GM18951 (cell line): ENCODE data around the gene JAKMIP3.

Experiments used
- POLR2A ChIP-seq: IDR thresholded peaks from 4 replicates; pipeline ENCODE4 v1.6.1; 2011; ENCODE audit warnings: mild to moderate bottlenecking; ENCODE audit not compliant: insufficient read length, insufficient read depth; ENCODE audit errors: extremely low read depth
- in situ Hi-C: fragments of 300-500 bp; cut with MboI; formaldehyde crosslinking; loops from one replicate; pipeline ENCODE4 v1.12.0; 2022; ENCODE audit warnings: low sequenced_read_pairs, mixed read lengths, inconsistent platforms; ENCODE audit not compliant: unreplicated experiment

Gene JAKMIP3

GRCh38 chr10:132109341-132110110 lies 43.8 kb downstream of the JAKMIP3 start:
- no peak for TF ChIP-seq POLR2A
- in situ Hi-C loops = no loop called here

DNA sequence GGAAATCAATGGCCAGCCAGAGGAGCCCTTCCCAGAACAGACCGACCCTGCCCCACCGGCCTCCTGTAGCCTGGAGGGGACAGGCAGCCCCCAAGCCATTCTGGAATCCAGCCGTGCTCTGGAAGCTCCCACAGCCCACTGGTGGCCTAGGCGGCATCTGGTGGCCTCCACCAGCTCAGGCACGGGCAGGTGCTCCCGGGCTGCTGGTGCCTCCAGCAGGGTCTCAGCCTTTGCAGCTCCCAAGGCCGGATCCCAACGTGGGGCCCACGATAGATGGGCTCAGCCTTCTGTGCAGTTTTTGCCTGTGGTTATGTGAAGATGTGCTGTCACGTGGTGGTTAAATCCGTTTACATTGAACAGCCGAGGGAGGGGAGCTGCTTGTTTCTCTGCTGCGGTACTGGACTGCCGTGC lies 44.4 kb downstream of the JAKMIP3 start:
- in situ Hi-C loops = no loop called here
- TF ChIP-seq POLR2A = no peak

GRCh38 chr10:132110713-132111112 lies 45.0 kb downstream of the JAKMIP3 start:
- in situ Hi-C loops = no loop called here
- no peak for TF ChIP-seq POLR2A

DNA sequence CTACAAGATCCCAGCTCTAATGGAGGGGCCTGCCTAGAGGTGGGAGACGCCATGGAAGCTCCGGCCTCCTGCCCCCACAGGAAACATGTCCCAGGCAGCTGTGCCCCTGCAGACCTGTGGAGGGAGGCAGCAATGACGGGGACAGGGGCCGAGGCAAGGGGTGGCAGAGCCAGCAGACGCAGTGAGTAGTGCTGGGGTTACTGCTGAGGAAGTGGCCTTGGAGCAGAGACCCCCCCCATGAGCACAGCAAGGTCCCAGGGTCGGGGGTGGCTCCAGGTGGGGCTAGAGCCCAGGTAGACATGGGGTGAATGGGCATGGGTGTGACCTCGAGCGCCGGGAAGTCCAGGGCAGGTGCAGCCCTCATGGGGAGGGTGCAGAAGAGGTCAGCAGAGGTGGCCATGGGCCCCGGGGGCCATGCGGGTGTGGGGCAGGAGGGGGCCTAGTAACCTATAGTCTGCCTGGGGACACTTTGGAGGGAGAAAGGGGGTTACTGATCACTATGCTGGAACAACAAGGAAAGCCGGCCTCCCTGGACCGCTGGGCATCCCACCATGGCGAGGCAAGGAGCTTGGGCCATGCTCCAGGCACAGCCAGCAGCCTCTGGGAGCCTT lies 45.5 kb downstream of the JAKMIP3 start:
- no peak for TF ChIP-seq POLR2A
- in situ Hi-C loops = no loop called here

- in situ Hi-C loops = no loop called here
- TF ChIP-seq POLR2A = no peak
Observed at GRCh38 chr10:132111871-132112341, 46.2 kb downstream of the JAKMIP3 start.

- in situ Hi-C loops = no loop called here
- no peak for TF ChIP-seq POLR2A
Observed at GRCh38 chr10:132112611-132113010, 46.9 kb downstream of the JAKMIP3 start.

DNA sequence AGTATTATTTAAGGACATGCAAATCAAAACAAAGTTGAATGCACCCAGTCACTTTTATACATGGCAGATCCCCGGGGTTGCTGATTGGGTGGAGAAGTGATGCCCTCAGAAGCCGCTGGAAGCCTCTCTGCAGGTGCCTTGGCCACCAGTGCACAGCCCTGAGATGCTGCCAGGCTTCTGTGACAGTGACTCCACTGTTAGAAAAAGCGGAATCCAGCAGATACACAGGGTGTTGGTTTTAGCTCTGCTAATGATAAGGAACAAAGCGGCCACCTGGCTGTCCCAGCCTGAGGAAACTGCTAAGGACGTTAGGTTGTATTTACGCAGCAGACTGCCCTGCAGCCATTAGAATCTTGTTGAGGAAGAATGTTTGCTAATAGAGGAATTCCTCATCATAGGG lies 47.5 kb downstream of the JAKMIP3 start:
- in situ Hi-C loops = no loop called here
- TF ChIP-seq POLR2A = no peak

DNA sequence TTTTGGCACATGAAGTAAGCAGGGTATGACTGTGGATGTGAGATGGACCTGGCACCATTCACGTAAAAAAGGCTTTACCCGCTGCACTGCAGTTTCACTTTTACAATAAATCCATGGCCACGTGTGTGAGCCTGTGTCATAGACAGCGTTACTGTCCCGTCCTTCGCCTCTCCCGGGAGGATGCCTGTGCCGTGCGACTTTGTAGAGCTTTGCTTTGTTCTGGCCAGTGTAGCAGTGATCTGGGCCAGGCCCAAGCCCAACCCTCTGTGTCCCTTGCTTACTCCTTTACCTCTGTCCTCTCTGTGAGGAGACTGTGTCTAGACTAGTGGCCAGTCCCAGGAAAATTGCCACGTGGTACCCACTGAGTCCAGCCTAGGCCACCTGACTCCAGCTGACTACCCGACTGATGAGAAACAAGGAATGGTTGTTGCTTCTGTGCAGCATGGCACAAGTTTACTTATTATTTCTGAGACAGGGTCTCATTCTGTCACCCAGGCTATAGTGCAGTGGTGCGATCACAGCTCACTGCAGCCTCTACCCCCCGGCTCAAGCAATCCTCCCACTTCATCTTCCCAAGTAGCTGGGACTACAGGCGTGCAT lies 48.1 kb downstream of the JAKMIP3 start:
- in situ Hi-C loops = no loop called here
- TF ChIP-seq POLR2A = no peak

DNA sequence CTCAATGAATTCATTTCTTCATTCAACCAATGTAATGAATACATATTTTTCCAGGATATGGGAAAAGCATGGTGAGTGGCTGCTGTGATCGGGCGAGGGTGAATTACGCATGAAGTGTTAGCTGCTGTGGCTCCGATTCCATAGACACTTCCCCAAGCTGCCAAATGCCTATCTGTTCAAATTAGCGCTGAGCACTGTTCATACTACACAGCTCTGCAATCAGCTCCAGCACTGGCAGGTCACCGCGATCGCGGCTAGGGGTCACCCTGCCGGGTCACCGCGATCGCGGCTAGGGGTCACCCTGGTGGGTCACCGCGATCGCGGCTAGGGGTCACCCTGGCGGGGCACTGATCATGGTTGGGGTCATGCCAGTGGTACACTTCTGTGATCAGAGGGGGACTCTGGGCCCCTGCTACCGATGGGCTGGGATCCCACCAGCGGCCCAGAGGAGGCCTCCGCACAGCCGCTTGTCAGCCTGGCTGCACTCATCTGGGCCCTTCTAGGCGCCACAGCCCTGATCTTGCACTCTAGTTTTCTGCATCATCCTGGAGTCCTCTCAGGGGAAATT lies 49.3 kb downstream of the JAKMIP3 start:
- in situ Hi-C loops = no loop called here
- TF ChIP-seq POLR2A = no peak
